ENCODE results near the gene ITGB8.

The ITGB8 gene

DNA sequence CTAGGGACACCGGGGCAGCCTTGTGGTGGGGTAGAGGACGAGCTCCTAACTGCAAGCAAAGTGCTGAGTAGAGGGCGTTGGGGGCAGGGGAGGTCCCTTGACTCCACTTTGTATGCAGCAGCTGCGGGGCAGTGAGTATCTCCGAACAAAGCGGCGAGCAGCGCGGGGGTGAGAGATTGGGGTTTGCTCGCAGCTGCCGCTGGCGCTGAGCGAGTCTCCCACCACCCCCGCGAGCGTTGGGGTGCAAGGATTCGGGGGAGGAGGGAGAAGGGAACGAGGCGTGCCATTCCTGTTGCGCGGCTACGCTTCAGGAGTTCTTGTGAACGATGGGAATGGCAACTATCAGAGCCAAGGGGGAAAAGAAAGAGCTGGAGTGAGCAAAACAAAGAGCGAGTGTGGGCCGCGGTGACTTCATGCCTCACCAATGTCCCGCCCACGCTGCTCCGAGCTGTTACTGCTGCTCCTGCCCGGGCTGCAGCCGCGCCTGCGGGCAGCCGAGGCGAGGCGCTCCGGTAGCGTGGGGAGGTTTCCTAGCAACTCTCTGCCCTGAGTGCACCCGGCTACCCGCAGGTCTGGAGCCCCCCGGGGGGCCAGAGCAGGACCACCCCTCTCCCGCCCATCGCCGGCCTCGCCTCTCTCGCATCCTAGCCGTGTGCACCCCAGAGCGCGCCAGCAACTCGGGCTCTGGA is at the start of gene ITGB8:
TSS of gene ITGB8 (plus strand) at position 662 of the 689 bp plus-strand sequence. CDS start 907 bp downstream, outside the sequence.
- TF ChIP-seq GATA3 (IDR thresholded peaks at IDR 0.05; ENCODE audit: low read depth, low read length) (no peak), GATA2 (IDR thresholded peaks at IDR 0.05; ENCODE audit: low read depth, low read length) (no peak)

DNA sequence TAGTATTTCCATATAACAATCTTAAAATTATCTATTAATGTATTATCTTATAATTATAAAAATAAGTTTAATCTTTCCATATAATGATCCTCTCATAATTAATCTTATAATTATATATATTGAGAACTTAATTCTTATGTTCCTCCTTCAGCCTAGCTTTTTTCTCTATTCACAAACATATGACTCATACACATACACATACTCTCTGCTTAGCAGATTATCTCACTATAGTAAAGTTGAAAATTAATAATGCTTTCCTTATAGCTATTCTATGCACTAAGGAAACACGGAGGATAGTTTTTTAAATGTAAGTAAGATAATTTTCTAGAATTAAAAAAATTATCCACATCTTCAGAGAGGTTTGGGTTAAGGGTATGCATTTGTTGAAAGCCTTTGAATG is 47.7 kb upstream of the ITGB8 start:
- TF ChIP-seq GATA2 (IDR thresholded peaks at IDR 0.05; ENCODE audit: low read depth, low read length) (no peak), GATA3 (IDR thresholded peaks at IDR 0.05; ENCODE audit: low read depth, low read length) (no peak)

DNA sequence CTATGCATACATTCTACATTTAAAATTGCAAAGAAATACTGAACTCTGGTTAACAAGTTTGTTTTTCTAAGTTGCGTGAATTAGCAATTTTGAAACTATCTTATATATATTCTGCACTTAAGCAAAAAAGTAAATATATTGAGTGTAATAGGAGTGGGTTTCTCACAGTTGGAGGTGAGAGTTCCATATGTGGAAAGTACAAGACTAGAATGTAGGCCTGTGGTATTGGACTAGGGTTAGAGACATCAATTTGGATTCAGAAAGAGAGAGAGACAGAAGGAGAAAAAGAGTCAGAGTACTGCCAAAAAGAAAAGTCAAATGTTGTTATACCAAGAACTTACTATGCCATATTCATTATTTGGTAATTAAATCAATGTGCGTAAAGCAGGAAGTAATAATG is 47.3 kb upstream of the ITGB8 start:
- no peak for TF ChIP-seq GATA2 (IDR thresholded peaks at IDR 0.05; ENCODE audit: low read depth, low read length)
- no peak for TF ChIP-seq GATA3 (IDR thresholded peaks at IDR 0.05; ENCODE audit: low read depth, low read length)

DNA sequence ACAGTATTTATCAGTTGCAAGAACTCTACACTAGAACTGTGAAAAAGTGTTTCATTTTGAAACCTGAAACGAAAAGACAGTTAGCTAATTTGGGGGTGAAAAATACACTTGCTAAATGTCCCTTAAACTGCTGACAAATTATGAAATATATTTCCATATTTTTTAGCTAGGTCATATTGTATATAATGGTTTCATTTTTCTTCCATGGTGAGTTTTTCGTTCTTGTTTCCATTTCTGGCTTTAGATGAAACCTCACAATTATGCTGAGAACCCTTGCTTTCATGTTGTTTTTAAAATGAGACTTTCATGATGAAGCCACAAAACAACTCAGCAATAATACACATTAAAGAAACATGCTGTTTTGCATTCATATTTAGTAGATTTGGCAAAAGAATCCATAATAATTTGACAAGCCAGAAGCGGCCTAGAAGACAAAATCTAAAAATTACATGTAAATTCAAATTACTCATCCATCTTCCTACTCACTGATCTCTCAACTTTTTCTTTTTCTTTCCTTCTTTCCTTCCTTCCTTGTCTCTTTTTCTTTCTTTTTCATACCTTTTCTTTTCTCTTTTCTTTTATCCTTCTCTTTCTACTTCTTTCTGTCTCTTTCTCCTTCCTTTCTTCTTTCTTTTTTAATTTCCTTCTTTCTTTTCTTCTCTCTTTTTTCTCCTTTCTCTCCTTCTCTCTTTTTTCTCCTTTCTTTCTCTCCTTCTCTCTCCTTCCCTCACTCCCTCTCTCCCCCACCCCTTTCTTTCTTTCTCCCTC is 46.5 kb upstream of the ITGB8 start:
- TF ChIP-seq GATA2 (IDR thresholded peaks at IDR 0.05; ENCODE audit: low read depth, low read length) (no peak), GATA3 (IDR thresholded peaks at IDR 0.05; ENCODE audit: low read depth, low read length) (no peak)

DNA sequence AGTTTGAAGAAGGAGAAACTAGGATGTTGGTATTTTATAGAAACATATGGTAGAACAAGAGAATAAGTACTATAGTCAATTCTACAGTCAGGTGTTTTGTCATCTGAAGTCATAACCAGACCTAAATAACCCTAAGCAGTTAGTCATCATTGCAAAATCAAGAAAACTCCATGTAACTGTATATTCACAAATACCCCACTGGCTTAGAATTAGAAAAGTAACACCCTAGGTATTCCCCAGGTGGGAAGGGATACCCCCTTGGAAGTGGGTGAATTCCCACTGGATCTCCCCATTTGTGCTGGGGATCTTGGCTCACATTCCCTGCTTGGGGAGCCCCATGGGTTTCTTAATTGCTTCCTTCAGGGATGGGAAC is 45.9 kb upstream of the ITGB8 start:
- TF ChIP-seq GATA2 (IDR thresholded peaks at IDR 0.05; ENCODE audit: low read depth, low read length) = no peak
- TF ChIP-seq GATA3 (IDR thresholded peaks at IDR 0.05; ENCODE audit: low read depth, low read length) = no peak

DNA sequence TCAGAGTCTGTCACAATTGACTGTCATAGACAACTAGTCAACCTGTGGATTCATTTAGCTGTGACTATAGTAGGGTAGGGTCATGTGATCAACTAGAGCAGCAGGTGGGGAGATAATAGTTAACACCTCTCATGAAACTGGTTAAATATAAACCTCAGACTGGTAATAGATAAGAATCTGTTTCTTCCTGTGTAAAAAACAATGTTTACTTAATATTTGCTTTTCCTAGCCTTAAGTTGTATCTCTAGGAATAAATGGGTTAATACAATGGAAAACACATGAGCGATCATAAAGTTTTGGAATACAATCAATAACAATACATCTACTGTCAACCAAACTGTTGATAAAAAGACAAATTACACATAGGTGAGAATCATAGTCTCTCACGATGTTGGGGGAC is 43.4 kb upstream of the ITGB8 start:
- TF ChIP-seq GATA2 (IDR thresholded peaks at IDR 0.05; ENCODE audit: low read depth, low read length) (no peak), GATA3 (IDR thresholded peaks at IDR 0.05; ENCODE audit: low read depth, low read length) (no peak)

DNA sequence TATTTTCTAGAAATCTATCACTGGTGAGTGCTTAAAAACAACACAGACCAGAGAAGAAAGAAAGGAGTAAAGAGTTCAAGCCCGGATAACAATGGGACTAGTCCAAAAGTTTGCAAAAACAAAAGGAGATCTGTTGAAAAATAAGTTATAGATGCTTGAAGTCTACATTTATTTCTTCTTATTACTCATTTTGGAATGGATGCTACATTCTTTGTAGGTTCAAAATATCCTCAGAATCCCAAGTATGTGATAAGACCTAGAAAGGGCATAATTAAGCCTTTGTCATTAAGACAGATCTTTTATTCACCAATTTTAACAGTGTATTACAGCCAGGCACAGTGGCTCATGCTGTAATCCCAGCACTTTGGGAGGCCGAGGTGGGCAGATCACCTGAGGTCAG is 42.7 kb upstream of the ITGB8 start:
- TF ChIP-seq GATA2 (IDR thresholded peaks at IDR 0.05; ENCODE audit: low read depth, low read length) = no peak
- TF ChIP-seq GATA3 (IDR thresholded peaks at IDR 0.05; ENCODE audit: low read depth, low read length) = no peak

DNA sequence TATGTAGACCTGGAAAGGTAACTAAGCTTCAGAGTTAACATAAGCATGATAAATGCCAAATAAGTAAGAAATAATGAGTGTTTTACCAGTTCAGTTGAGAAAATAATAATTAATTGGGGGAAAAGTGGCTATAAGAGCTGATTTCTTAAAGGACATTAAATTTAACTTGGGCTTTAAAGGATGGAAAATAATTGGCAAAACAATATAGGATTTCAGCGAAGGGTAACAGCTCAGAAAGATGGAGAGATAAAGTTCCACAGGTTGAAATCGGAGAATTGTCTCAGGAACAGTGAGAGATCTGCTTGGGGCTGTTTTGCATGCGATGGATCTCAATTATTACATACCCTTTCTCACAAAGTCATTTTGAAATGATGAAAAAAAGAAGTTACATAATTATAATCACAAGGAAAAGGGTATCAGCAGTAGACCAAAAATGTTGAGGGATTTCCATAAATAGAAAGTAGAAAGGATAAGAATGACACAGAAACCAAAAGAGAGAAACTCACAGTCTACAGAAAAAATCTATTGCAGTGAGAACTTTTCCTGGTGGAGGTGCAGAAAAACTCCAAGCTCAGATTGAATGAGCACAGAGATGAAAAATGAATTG is 40.1 kb upstream of the ITGB8 start:
- TF ChIP-seq GATA2 (IDR thresholded peaks at IDR 0.05; ENCODE audit: low read depth, low read length) = no peak
- TF ChIP-seq GATA3 (IDR thresholded peaks at IDR 0.05; ENCODE audit: low read depth, low read length) = no peak

DNA sequence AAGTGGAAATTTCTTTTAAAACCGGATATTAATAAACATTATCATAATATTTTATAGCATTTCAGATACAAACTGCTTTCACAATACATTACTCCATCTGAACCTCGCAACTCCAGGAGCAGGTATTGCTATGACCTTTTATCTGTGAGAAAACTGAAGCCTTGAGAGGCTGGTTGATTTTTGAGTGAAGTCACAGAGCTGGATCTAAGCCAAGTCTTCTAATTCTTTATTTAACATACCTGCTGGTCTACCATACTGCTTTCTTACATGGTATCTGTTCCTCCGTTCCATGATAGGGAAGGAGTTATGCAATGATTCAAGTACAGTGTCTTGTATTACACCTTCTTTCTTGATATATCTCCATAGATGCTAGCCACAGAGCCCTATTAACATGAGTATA is 37.4 kb upstream of the ITGB8 start:
- TF ChIP-seq GATA2 (IDR thresholded peaks at IDR 0.05; ENCODE audit: low read depth, low read length) (no peak), GATA3 (IDR thresholded peaks at IDR 0.05; ENCODE audit: low read depth, low read length) (no peak)

DNA sequence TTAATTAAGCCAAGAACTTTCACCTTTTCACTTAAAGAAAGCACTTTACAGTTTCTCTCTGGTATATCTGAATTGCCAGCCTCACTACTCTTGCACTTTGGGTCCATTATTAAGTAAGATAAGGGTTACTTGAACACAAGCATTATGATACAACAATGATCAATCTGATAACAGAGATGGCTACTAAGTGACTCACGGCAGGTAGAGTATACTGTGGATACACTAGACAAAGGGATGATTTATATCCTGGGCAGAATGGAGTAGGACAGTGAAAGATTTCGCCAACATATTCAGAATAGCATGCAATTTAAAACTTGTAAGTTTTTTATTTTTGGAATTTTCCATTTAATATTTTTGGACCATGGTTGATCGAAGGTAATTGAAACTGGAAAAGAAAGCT is 34.3 kb upstream of the ITGB8 start:
- TF ChIP-seq GATA2 (IDR thresholded peaks at IDR 0.05; ENCODE audit: low read depth, low read length) = no peak
- no peak for TF ChIP-seq GATA3 (IDR thresholded peaks at IDR 0.05; ENCODE audit: low read depth, low read length)

DNA sequence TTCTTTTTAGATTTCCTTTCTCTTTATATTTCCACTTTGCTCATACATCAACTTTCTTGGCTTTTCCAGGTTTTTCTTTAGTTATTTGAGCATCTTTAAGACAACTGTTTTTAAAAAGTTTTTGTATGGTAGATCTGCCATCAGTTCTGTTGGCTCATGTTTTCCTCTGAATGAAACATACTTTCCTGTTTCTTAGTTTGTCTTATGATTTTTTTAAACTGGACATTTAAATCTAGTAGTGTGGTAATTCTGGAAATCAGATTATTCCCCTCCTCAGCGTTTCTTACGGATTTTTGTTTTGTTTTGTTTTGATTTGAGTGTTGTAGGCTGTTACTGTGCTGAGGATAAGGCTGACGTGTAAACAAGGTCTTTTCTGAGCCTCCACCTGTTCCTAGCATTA is 33.8 kb upstream of the ITGB8 start:
- TF ChIP-seq GATA3 (IDR thresholded peaks at IDR 0.05; ENCODE audit: low read depth, low read length) = no peak
- no peak for TF ChIP-seq GATA2 (IDR thresholded peaks at IDR 0.05; ENCODE audit: low read depth, low read length)

DNA sequence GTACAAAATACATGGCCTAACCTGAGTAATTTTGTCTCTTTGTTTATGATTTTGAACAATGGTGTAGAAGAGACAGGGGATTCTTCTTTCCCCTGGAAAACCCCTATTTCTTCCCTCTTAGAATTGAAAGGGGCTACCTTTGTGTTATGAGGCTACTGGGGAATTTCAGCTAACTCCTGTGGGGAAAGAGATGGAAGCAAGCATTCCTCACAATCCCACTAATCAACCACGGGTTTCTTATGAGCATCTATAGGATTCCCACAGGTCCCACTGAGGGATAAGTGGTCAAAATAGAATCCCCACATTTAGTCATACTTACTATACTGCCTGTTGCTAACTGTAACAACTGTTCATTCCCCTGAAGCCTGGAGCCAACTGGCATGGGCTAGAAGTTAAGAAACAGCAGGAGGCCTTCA is 32.2 kb upstream of the ITGB8 start:
- TF ChIP-seq GATA3 (IDR thresholded peaks at IDR 0.05; ENCODE audit: low read depth, low read length) (no peak), GATA2 (IDR thresholded peaks at IDR 0.05; ENCODE audit: low read depth, low read length) (no peak)

DNA sequence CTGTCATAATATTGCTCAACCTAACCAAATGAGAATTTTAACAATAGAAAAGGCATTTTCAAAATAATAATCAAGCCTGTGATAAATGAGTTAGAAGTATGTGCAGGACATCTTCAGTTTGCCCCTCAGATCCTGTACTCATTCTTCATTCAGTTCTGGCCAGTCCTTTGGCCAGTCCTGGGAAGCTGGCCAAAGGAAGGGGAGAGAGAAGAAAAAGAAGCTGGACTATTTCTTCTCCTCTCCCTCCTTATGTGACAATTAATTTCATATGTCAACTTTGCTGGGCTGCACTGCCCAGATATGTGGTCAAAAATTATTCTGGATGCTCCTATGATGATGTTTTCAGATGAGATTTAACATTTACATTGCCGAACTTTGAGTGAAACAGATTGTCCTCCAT is 31.6 kb upstream of the ITGB8 start:
- TF ChIP-seq GATA2 (IDR thresholded peaks at IDR 0.05; ENCODE audit: low read depth, low read length) = no peak
- TF ChIP-seq GATA3 (IDR thresholded peaks at IDR 0.05; ENCODE audit: low read depth, low read length) = no peak

DNA sequence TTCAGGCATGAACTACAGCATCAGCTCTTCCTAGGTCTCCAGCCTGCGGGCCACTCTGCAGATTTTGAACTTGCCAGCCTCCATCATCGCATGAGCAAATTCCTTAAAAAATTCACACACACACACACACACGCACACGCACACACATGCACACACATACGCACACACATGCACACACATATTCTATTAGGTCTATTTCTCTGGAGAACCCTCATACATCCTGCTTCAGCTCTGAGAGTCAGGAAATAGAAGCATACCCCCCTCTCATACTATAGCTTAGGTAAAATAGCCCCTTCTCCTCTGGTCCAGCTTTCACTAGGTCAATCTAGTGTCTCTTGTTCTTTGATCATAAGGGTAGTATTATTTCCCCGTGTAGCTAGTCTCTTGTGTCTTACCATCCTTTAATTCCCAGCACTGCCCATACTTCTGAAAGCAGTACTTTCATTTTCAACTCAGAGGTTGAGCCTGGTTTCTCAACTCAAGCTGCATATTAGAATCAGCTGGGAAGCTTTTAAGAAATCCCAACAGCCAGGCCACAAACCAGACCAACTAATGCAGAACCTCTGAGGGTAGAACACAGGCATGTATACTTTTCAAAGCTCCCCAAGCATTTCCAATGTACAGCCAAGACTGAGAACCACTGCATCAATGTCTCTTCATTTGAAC is 30.9 kb upstream of the ITGB8 start:
- no peak for TF ChIP-seq GATA2 (IDR thresholded peaks at IDR 0.05; ENCODE audit: low read depth, low read length)
- no peak for TF ChIP-seq GATA3 (IDR thresholded peaks at IDR 0.05; ENCODE audit: low read depth, low read length)

Data from SH-SY5Y (cell line).